NOMO-1 treated with DMSO at 0.1 percent for 48 hours (cell line): ENCODE measurements around the gene HACE1.

Source experiments
- DNase-seq: peaks from one replicate; lab custom pipeline; 2025; ENCODE audit not compliant: unreplicated experiment; lab: John Stamatoyannopoulos, UW

Gene HACE1

GRCh38 chr6:104689551-104690205 is 170.0 kb downstream of the HACE1 start:
- no peak for DNase-seq

GRCh38 chr6:104688283-104688969 is 171.3 kb downstream of the HACE1 start:
- DNase-seq = no peak

- DNase-seq = no peak
Measured at GRCh38 chr6:104686550-104687175, 173.1 kb downstream of the HACE1 start.

- no peak for DNase-seq
Measured at GRCh38 chr6:104685871-104686549, 173.7 kb downstream of the HACE1 start.

- DNase-seq = no peak
Measured at GRCh38 chr6:104684911-104685415, 174.8 kb downstream of the HACE1 start.

- no peak for DNase-seq
Measured at GRCh38 chr6:104683809-104684208, 175.9 kb downstream of the HACE1 start.

- DNase-seq = peak; percentile 49
Measured at GRCh38 chr6:104682722-104683643, 176.7 kb downstream of the HACE1 start.

- no peak for DNase-seq
Measured at GRCh38 chr6:104680539-104680938, 179.2 kb downstream of the HACE1 start.

- DNase-seq = no peak
Measured at GRCh38 chr6:104679971-104680370, 179.7 kb downstream of the HACE1 start.
